Measurements from ENCODE around the gene MRPL49.

Gene MRPL49

DNA sequence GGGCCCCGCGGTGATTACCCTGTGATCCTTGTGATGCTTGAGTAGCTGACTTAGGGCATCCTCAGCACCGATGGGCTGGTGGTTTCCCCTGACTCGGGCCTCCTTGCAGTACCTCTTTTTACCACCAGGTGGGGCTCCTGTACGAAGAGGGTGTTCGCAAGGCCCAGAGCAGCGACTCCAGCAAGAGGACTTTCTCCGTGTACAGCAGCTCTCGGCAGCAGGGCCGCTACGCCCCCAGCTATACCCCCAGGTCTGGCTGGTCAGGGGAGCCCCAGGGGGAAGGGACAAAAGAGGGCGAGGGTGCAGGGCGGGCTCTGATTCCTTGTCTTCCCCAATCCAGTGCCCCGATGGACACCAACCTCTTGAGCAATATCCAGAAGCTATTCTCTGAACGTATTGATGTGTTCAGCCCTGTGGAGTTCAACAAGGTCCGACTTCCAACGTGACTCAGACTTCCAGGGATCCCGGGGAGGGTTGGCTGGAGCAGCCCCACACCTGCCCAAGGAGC is 11.7 kb upstream of the MRPL49 start:
- H3K4me1 Mint-ChIP-seq (ENCODE audit: low read depth) = peaks cover 21% of the 10 kb centered on the region
- peak overlapping the region; percentile 7 for H3K4me3 Mint-ChIP-seq
- H3K9me3 Mint-ChIP-seq = no peaks in the 10 kb centered on the region
- H3K27me3 Mint-ChIP-seq (ENCODE audit: low read depth) = no peaks in the 10 kb centered on the region
- peaks cover 10% of the 10 kb centered on the region for H3K36me3 Mint-ChIP-seq (ENCODE audit: low read depth)
- H3K27ac Mint-ChIP-seq = peak overlapping the region; percentile 21

DNA sequence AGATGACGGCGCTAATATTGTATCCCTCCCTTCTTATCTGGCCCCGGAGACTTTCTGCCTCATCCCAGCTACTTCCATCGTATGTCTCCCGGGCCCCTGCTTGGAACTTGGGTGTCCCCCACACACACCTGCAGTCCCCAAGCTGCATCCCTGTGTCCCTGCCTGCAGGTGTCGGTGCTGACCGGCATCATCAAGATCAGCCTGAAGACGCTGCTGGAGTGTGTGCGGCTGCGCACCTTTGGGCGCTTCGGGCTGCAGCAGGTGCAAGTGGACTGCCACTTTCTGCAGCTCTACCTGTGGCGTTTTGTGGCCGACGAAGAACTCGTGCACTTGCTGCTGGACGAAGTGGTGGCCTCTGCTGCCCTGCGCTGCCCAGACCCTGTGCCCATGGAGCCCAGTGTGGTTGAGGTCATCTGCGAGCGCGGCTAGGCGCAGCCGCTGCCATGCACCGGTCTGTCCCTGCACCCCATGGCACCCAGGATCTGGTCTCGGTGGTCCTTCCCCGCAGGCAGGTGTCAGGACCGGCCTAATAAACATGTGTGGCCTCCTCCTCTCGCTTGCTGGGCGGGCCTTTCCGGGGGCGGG is 10.9 kb upstream of the MRPL49 start:
- Mint-ChIP-seq H3K4me1 (ENCODE audit: low read depth) (peaks cover 21% of the 10 kb centered on the region), H3K4me3 (peak overlapping the region; percentile 90), H3K27me3 (ENCODE audit: low read depth) (no peaks in the 10 kb centered on the region), H3K9me3 (no peaks in the 10 kb centered on the region), H3K27ac (peak overlapping the region; percentile 91), H3K36me3 (ENCODE audit: low read depth) (peaks cover 6% of the 10 kb centered on the region)

DNA sequence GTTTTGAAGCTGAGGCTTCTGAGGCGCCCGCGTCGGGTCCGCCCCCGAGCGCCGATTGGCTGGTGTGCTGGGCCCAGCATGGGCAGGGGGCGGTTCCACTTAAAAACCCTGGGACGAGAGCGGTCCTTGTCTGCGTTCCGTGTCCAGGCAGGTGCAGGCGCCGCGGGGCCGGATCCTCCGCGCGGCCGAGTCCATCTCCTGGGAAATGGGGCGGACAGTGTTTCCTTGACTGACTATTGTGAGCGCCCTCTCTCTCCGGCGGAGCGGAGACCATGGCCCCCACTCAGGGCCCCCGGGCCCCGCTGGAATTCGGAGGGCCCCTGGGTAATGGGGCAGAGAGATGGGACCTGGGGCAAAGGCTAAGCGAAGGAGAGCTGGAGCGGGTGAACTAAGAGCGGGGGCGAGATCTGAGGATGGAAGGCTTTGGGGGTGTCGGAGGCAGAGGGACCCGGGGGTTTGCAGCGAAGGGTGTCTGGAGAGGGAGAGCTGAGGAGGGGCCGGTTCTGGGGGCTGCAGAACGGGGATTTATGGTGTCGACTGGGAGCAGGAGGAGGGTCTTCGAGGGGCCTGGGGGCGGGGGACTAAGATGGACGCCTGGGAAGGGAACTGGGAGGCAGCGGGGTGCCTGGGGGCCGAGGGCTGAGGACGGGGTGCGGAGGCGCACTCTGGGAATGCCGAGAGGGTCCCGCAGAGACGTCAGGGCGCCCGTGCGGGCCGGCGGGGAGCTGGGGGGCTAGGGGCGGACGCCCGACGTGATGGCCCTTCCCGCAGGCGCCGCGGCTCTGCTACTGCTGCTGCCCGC is 10.2 kb upstream of the MRPL49 start, which contains the start of gene TM7SF2:
TM7SF2 (plus strand) TSS at position 129 of the 802 bp plus-strand sequence; CDS start at position 273, 144 bp downstream.
- H3K27me3 Mint-ChIP-seq (ENCODE audit: low read depth) = no peaks in the 10 kb centered on the region
- peaks cover 21% of the 10 kb centered on the region for H3K4me1 Mint-ChIP-seq (ENCODE audit: low read depth)
- H3K9me3 Mint-ChIP-seq = no peaks in the 10 kb centered on the region
- peaks cover 3% of the 10 kb centered on the region for H3K36me3 Mint-ChIP-seq (ENCODE audit: low read depth)
- H3K27ac Mint-ChIP-seq = peak within 1 kb of the TSS; percentile 91
- peak within 1 kb of the TSS; percentile 90 for H3K4me3 Mint-ChIP-seq

DNA sequence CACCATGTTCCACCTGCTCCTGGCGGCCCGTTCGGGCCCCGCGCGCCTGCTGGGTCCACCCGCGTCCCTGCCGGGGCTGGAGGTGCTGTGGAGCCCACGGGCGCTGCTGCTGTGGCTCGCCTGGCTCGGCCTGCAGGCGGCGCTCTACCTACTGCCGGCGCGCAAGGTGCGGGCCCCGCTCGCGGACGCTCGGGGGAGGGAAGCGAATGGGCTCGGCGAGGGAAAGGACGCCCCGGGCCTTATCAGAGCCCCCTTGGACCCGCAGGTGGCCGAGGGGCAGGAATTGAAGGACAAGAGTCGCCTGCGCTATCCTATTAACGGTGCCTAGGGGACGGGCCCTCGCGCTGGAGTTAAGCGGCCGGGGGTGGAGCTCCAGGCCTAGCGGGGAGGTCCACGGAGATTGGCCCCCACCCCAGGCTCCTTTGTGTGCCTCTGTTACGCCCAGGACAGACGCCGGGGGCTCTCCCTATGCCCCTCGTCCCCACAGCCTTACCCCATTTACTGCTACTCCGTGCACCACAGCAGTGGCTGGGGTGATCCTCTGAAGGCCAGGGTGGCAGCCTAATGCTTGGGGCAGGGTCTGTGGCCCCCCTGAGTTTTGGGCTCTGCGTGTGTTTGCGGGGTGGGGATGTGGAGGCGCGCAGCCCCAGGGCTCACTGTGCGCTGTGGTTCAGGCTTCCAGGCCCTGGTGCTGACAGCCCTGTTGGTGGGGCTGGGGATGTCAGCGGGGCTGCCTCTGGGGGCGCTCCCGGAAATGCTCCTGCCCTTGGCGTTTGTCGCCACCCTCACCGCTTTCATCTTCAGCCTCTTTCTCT is 9.4 kb upstream of the MRPL49 start:
- Mint-ChIP-seq H3K4me3 (peak overlapping the region; percentile 90), H3K27ac (peak overlapping the region; percentile 74), H3K36me3 (ENCODE audit: low read depth) (peaks cover 3% of the 10 kb centered on the region), H3K4me1 (ENCODE audit: low read depth) (peaks cover 21% of the 10 kb centered on the region), H3K9me3 (no peaks in the 10 kb centered on the region), H3K27me3 (ENCODE audit: low read depth) (no peaks in the 10 kb centered on the region)

DNA sequence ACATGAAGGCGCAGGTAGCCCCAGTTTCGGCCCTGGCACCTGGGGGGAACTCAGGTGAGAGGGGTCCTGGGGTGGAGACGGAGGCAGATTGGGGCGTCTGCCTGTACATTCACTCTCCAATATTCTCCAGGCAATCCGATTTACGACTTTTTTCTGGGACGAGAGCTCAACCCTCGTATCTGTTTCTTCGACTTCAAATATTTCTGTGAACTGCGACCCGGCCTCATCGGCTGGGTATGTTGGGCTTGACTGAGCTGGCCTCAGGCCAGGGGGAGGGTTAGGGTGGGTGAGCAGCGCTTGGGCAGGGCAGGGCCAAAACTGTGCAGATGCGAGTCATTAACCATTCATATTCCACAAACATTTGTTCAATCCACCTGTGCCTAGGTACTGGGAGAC is 8.8 kb upstream of the MRPL49 start:
- no peaks in the 10 kb centered on the region for H3K9me3 Mint-ChIP-seq
- H3K4me1 Mint-ChIP-seq (ENCODE audit: low read depth) = peaks cover 24% of the 10 kb centered on the region
- peak overlapping the region; percentile 90 for H3K4me3 Mint-ChIP-seq
- peak overlapping the region; percentile 74 for H3K27ac Mint-ChIP-seq
- H3K36me3 Mint-ChIP-seq (ENCODE audit: low read depth) = peaks cover 6% of the 10 kb centered on the region
- H3K27me3 Mint-ChIP-seq (ENCODE audit: low read depth) = no peaks in the 10 kb centered on the region

DNA sequence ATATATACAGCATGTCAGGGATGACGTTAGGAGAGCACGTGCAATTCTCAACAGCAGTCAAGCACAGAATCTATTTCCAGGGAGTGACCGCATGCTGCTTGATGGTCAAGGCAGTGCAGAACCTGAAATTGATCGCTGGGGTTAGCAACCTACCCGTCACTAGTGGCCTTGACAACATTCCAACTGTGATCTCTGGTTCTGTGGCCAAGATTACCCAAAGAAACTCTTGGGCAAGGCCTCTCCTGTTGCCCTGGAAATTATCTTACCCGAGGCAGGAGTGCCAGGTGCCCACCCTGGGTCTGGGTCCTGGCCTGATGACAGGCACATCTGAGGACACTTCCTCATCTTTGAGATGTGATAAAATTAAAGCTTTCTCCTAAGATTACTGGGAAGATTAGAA is 8.3 kb upstream of the MRPL49 start:
- H3K36me3 Mint-ChIP-seq (ENCODE audit: low read depth) = peaks cover 10% of the 10 kb centered on the region
- H3K27ac Mint-ChIP-seq = peak overlapping the region; percentile 74
- H3K9me3 Mint-ChIP-seq = no peaks in the 10 kb centered on the region
- H3K27me3 Mint-ChIP-seq (ENCODE audit: low read depth) = no peaks in the 10 kb centered on the region
- H3K4me3 Mint-ChIP-seq = peak overlapping the region; percentile 90
- peaks cover 28% of the 10 kb centered on the region for H3K4me1 Mint-ChIP-seq (ENCODE audit: low read depth)

DNA sequence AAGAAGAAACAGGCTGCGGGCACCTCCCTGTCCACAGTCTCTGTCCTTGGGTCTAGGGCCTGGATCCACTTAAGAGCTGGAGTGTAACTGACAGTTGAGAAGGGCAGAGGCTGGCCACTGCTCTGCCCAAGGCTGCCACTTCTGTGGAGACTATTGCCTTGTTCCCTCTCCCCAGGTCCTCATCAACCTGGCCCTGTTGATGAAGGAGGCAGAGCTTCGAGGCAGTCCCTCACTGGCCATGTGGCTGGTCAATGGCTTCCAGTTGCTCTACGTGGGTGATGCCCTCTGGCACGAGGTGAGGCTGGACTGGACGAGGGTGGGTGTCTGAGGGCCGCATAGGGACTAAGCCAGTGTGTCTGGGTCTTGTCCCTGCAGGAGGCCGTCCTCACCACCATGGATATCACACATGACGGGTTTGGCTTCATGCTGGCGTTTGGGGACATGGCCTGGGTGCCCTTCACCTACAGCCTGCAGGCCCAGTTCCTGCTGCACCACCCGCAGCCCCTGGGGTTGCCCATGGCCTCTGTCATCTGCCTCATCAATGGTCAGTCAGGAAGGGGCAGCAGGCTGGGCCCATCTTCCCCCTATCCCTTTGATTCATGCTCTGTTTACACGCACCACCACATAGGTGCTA is 7.5 kb upstream of the MRPL49 start:
- H3K27me3 Mint-ChIP-seq (ENCODE audit: low read depth) = no peaks in the 10 kb centered on the region
- H3K4me3 Mint-ChIP-seq = peak overlapping the region; percentile 25
- H3K27ac Mint-ChIP-seq = peak overlapping the region; percentile 52
- no peaks in the 10 kb centered on the region for H3K9me3 Mint-ChIP-seq
- peaks cover 31% of the 10 kb centered on the region for H3K4me1 Mint-ChIP-seq (ENCODE audit: low read depth)
- peaks cover 14% of the 10 kb centered on the region for H3K36me3 Mint-ChIP-seq (ENCODE audit: low read depth)

DNA sequence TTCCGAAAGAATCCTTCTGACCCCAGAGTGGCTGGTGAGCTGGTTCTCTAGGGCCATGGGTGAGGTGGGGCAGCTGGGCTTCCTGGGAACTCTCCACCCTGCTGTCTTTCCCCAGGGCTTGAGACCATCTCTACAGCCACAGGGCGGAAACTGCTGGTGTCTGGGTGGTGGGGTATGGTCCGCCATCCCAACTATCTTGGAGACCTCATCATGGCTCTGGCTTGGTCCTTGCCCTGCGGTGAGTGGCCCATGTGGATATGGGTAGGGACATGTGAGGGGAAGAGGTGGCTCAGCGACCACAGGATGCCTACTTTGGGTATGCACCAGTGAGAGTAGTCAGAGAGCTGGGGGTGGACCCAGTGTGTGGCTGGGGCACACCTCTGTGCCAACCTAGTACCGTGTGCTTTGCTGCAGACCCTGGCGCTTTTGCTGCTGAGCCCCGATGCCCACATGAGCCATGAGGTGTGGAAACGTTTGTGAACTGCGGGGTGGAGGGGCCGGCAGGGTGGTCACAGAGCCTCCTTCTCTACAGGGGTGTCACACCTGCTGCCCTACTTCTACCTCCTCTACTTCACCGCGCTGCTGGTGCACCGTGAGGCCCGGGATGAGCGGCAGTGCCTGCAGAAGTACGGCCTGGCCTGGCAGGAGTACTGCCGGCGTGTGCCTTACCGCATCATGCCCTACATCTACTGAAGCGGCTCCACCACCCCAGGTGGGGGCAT is 6.6 kb upstream of the MRPL49 start:
- H3K4me1 Mint-ChIP-seq (ENCODE audit: low read depth) = peaks cover 27% of the 10 kb centered on the region
- no peak overlapping the region for H3K27ac Mint-ChIP-seq
- no peaks in the 10 kb centered on the region for H3K27me3 Mint-ChIP-seq (ENCODE audit: low read depth)

DNA sequence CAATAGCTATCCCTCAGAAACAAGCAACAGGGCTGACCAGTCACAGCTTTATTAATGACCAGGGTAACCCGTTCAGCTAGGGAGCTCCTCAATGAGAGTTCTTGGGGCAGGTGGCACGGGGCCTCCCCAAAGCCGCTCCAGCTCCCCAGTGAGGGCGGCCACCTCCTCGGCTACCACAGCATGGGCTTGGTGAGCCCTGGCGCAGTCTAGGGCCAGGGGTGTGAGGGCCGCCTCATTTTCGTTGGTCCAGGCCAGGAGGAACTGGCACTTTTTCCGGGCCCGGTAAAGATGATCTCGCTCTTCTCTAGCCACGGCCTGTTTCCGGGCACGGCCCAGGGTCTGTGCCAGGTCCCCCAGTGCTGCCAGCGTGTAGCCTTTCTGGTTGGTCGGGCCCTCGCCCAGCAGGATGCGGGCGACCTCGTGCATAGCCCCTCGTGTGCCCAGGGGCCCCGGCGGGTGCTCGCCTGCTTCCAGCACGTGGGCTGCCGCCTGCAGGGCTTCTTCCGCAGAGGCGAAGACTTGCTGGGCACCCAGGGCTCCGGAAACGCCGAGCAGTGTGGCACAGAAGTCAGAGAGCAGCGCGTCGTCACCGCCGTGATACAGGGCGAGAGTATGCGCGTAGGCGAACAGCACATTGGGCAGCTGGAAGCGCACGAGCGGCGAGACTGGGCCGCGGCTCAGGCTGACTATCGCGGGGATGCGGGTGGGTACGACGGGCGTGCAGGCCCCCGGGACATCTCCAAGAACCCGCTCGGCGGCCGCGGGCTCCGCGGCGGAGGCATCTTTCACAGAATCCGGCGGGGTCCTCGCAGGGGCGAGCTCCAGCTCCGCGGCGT is 5.5 kb upstream of the MRPL49 start:
- Mint-ChIP-seq H3K36me3 (ENCODE audit: low read depth) (peaks cover 27% of the 10 kb centered on the region), H3K27me3 (ENCODE audit: low read depth) (no peaks in the 10 kb centered on the region), H3K9me3 (no peaks in the 10 kb centered on the region), H3K4me3 (peak overlapping the region; percentile 85), H3K27ac (peak overlapping the region; percentile 87), H3K4me1 (ENCODE audit: low read depth) (peaks cover 26% of the 10 kb centered on the region)

More for the DNA sequence above, 6.6 kb upstream of the MRPL49 start:
- Mint-ChIP-seq H3K4me3 (peak overlapping the region; percentile 85), H3K9me3 (no peaks in the 10 kb centered on the region), H3K36me3 (ENCODE audit: low read depth) (peaks cover 17% of the 10 kb centered on the region)

DNA sequence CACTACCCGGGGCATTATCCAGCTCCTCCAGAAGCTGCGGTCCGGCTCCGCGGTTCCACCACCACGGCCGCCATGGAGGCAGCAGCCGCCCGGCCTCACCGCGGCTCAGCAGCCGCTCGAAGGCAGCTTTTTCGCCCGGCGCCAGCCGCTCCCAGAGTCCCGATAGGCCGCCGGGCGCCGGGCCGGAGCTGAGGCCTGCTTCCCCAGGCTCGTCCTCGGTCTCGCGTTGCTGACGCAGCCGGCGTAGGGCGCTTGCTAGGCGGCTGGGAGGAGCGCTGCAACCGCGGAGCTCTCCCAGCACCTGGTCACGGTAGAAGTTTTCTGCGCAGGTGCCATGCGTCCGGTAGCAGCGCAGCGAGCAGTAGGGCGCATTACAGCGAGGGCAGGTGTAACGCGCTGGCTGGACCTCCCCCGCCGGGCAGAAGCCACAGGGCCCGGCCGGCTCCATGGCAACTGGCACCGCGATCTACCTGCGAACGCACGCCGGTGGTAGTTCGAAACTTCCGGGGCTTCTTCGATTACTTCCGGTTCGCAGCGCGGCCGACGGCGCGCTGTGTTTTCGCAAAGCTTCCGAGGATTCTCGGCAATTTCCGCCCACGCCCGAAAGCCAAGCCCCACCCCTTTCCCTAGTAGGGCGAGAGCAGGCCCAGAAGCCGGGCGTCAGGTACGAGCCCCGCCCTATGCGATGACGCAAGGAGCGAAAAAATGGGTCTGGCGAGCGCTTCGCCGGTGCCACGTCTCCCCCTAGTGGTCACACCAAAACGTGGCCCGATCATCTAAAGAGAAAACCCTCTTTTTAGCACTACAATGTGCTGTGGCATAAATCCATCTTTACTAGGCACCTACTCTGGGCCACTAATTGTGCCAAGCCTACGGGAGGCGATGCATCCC is 4.7 kb upstream of the MRPL49 start, which contains the start of gene ZNHIT2:
ZNHIT2 (minus strand) TSS at position 496 of the 891 bp plus-strand sequence; CDS start at position 448, 48 bp downstream.
- peak within 1 kb of the TSS; percentile 85 for H3K4me3 Mint-ChIP-seq
- H3K4me1 Mint-ChIP-seq (ENCODE audit: low read depth) = peaks cover 22% of the 10 kb centered on the region
- no peaks in the 10 kb centered on the region for H3K9me3 Mint-ChIP-seq
- H3K27me3 Mint-ChIP-seq (ENCODE audit: low read depth) = no peaks in the 10 kb centered on the region
- peak within 1 kb of the TSS; percentile 91 for H3K27ac Mint-ChIP-seq
- H3K36me3 Mint-ChIP-seq (ENCODE audit: low read depth) = peaks cover 36% of the 10 kb centered on the region

DNA sequence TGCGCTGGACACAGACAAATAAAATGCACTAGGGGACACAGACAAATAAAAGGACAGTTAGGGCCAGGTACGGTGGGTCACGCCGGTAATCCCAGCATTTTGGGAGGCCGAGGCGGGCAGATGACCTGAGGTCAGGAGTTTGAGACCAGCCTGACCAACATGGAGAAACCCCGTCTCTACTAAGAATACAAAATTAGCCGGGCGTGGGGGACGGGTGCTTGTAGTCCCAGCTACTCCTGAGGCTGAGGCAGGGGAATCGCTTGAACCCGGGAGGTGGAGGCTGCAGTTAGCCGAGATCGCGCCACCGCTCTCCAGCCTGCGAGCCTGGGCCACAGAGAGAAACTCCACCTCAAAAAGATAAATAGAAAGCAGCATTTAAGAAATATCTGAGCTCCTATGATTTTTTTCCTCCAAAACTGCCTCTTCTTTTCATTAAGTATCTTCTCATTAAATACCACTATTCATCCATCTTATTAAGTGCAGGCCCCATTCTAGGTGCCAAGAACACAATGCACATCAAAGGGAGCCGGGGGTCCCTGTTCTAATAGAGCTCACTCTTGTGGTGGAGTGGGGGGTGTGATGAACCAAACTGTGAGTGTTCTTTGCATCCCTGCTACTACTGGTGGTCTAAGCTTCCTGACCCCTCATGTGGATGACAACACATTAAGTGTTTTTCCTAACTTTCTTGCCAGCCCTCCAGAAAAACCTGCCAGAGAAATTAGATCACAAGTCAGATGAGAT is 3.9 kb upstream of the MRPL49 start:
- Mint-ChIP-seq H3K27me3 (ENCODE audit: low read depth) (no peaks in the 10 kb centered on the region), H3K36me3 (ENCODE audit: low read depth) (peaks cover 36% of the 10 kb centered on the region), H3K9me3 (no peaks in the 10 kb centered on the region), H3K4me1 (ENCODE audit: low read depth) (peaks cover 26% of the 10 kb centered on the region), H3K27ac (peak overlapping the region; percentile 91), H3K4me3 (peak overlapping the region; percentile 85)
